Measurements from ENCODE around the gene CHL1.
A peak's percentile ranks its signal among the peaks of the same experiment; 100 is the strongest.
"Not testable (repeated sequence)": the region's sequence is repeated elsewhere in the genome, so short reads cannot be mapped to it uniquely, and the experiment has no call there.

CHL1 gene

GRCh38 chr3:347581-347980 is 151.0 kb downstream of the CHL1 start:
- in situ Hi-C loops (cut with MboI; ENCODE audit: low sequenced_read_pairs) = no loop called here

DNA sequence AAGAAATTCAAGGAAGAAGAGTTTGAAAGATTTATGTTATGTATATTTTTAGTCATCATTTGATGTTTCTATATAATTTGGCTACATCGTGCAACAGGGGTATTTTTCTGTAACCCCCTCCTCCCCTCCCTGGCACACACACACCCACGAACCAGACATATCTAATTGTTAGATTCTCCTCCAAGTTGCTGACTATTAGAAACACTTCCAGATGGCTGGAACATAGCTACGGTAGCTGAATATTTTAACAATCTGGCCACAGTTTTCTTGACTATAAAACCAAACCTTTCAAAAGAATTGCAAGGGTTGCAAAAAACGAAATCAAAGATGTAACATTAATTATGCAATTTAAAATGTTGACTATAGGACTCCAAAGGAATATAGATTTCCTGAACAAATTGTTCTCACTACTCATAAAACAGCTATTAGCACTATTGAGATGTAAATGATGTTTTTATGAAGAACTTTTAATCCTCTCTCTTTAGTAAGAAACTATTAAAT is 154.4 kb downstream of the CHL1 start:
- in situ Hi-C loops (cut with MboI; ENCODE audit: low sequenced_read_pairs) = no loop called here
- Histone ChIP-seq H3K4me1 (peaks cover 5% of the 10 kb centered on the region; the same call in 1 of the 2 replicates), H3K36me3 (replicated peaks) (no peaks in the 10 kb centered on the region), H3K9me3 (no peaks in the 10 kb centered on the region), H3K4me3 (no peak overlapping the region), H3K27me3 (ENCODE audit: low read depth) (no peaks in the 10 kb centered on the region)
- peak in 1 of 2 experiments; percentile 36 for DNase-seq (ENCODE audit: low spot score in 2 of 2)

More at GRCh38 chr3:347581-347980, 151.0 kb downstream of the CHL1 start:
- Histone ChIP-seq H3K4me3 (no peak overlapping the region), H3K36me3 (replicated peaks) (no peaks in the 10 kb centered on the region), H3K27me3 (ENCODE audit: low read depth) (no peaks in the 10 kb centered on the region), H3K9me3 (no peaks in the 10 kb centered on the region), H3K4me1 (peaks cover 5% of the 10 kb centered on the region; the same call in 1 of the 2 replicates)
- no peak for DNase-seq (ENCODE audit: low spot score in 2 of 2)

GRCh38 chr3:352599-352998 is 156.0 kb downstream of the CHL1 start:
- Histone ChIP-seq H3K9me3 (no peaks in the 10 kb centered on the region), H3K4me3 (no peak overlapping the region), H3K27me3 (ENCODE audit: low read depth) (no peaks in the 10 kb centered on the region), H3K36me3 (replicated peaks) (no peaks in the 10 kb centered on the region), H3K4me1 (peaks cover 5% of the 10 kb centered on the region; the same call in 1 of the 2 replicates)
- in situ Hi-C loops (cut with MboI; ENCODE audit: low sequenced_read_pairs) = no loop called here
- no peak for DNase-seq (ENCODE audit: low spot score in 2 of 2)

- Histone ChIP-seq H3K27me3 (ENCODE audit: low read depth) (no peaks in the 10 kb centered on the region), H3K4me1 (peaks cover 5% of the 10 kb centered on the region; the same call in 1 of the 2 replicates), H3K36me3 (replicated peaks) (no peaks in the 10 kb centered on the region), H3K9me3 (no peaks in the 10 kb centered on the region), H3K4me3 (no peak overlapping the region)
- DNase-seq (ENCODE audit: low spot score in 2 of 2) = no peak
- in situ Hi-C loops (cut with MboI; ENCODE audit: low sequenced_read_pairs) = no loop called here
These were observed 156.7 kb downstream of the CHL1 start for GRCh38 chr3:353191-353739.

DNA sequence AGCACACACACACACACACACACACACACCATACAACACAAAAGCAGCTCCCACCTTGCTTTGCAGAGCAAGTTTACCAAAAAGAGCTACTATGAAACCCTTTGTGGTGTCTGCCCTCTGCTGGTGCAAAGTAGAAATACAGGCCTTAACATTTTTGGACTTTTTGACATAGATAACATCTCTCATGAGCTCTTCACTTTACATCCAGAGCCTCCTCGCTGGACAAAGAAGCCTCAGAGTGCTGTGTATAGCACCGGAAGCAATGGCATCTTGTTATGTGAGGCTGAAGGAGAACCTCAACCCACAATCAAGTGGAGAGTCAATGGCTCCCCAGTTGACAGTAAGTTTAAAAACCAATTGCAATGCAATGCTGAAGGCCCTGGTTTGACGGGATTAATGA is 157.9 kb downstream of the CHL1 start:
- H3K27me3 ChIP-seq (ENCODE audit: low read depth) = no peaks in the 10 kb centered on the region
- peak; percentile 66 to 68 for DNase-seq (ENCODE audit: low spot score in 2 of 2)
- in situ Hi-C loops (cut with MboI; ENCODE audit: low sequenced_read_pairs) = no loop called here
- no peaks in the 10 kb centered on the region for H3K36me3 ChIP-seq (replicated peaks)
- no peaks in the 10 kb centered on the region for H3K9me3 ChIP-seq
- no peak overlapping the region for H3K4me3 ChIP-seq
- H3K4me1 ChIP-seq = peaks cover 5% of the 10 kb centered on the region; the same call in 1 of the 2 replicates

GRCh38 chr3:355622-356021 is 159.1 kb downstream of the CHL1 start:
- Histone ChIP-seq H3K4me3 (no peak overlapping the region), H3K36me3 (replicated peaks) (no peaks in the 10 kb centered on the region), H3K4me1 (peaks cover 5% of the 10 kb centered on the region; the same call in 1 of the 2 replicates), H3K27me3 (ENCODE audit: low read depth) (no peaks in the 10 kb centered on the region), H3K9me3 (no peaks in the 10 kb centered on the region)
- in situ Hi-C loops (cut with MboI; ENCODE audit: low sequenced_read_pairs) = no loop called here
- DNase-seq (ENCODE audit: low spot score in 2 of 2) = no peak

GRCh38 chr3:356952-357351 is 160.4 kb downstream of the CHL1 start:
- no peak for DNase-seq (ENCODE audit: low spot score in 2 of 2)
- in situ Hi-C loops (cut with MboI; ENCODE audit: low sequenced_read_pairs) = no loop called here
- no peak overlapping the region for H3K4me3 ChIP-seq
- no peaks in the 10 kb centered on the region for H3K27me3 ChIP-seq (ENCODE audit: low read depth)
- no peaks in the 10 kb centered on the region for H3K9me3 ChIP-seq
- no peaks in the 10 kb centered on the region for H3K36me3 ChIP-seq (replicated peaks)
- no peaks in the 10 kb centered on the region for H3K4me1 ChIP-seq

DNA sequence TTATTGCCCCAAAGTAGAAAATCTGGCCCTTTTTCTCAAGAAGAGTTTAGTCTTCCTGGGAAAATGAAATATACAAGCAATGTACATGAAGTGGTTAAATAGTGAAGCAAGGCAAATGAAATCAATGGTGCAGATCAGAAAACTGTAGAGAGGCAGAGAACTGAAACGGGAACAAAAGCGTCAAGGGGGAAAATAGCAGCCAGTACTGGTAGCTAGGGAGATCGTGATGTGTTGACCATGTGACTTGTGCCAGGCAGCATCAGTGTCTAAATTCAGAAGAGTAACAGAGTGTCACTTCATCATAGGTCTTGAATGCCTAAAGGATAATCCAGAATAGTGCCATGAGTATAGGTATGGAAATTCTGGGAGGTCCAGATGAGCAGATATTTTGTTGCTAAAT is 163.1 kb downstream of the CHL1 start:
- no peaks in the 10 kb centered on the region for H3K4me1 ChIP-seq
- in situ Hi-C loops (cut with MboI; ENCODE audit: low sequenced_read_pairs) = no loop called here
- no peaks in the 10 kb centered on the region for H3K27me3 ChIP-seq (ENCODE audit: low read depth)
- DNase-seq (ENCODE audit: low spot score in 2 of 2) = no peak
- no peaks in the 10 kb centered on the region for H3K36me3 ChIP-seq (replicated peaks)
- H3K4me3 ChIP-seq = no peak overlapping the region
- no peaks in the 10 kb centered on the region for H3K9me3 ChIP-seq

- no peak for DNase-seq (ENCODE audit: low spot score in 2 of 2)
- Histone ChIP-seq H3K27me3 (ENCODE audit: low read depth) (no peaks in the 10 kb centered on the region), H3K9me3 (no peaks in the 10 kb centered on the region), H3K4me3 (no peak overlapping the region), H3K4me1 (no peaks in the 10 kb centered on the region), H3K36me3 (replicated peaks) (no peaks in the 10 kb centered on the region)
- in situ Hi-C loops (cut with MboI; ENCODE audit: low sequenced_read_pairs) = no loop called here
These were observed 166.2 kb downstream of the CHL1 start for GRCh38 chr3:362681-363338.

GRCh38 chr3:364287-364686 is 167.7 kb downstream of the CHL1 start:
- Histone ChIP-seq H3K36me3 (replicated peaks) (no peaks in the 10 kb centered on the region), H3K27me3 (ENCODE audit: low read depth) (no peaks in the 10 kb centered on the region), H3K4me1 (no peaks in the 10 kb centered on the region), H3K9me3 (no peaks in the 10 kb centered on the region), H3K4me3 (no peak overlapping the region)
- no peak for DNase-seq (ENCODE audit: low spot score in 2 of 2)
- in situ Hi-C loops (cut with MboI; ENCODE audit: low sequenced_read_pairs) = no loop called here

DNA sequence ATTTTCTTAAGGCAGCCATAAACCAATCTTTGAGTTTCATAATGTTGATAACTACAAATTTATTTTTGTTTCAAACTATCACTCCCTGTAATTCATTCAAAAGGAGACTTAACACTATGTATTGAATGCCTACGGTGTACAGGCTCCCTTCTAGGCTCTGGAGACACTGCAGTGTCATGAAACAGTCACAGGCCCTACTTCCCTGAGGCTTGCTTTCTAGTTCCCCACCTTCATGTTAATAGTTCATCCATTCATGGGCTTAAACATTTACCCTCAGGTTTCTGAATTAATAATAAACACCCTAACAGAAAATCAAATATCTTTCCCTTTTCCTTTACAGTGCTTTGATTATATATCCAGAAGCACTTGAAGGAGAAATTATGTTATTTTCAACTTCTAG is 168.7 kb downstream of the CHL1 start:
- no peaks in the 10 kb centered on the region for H3K36me3 ChIP-seq (replicated peaks)
- DNase-seq (ENCODE audit: low spot score in 2 of 2) = no peak
- H3K27me3 ChIP-seq (ENCODE audit: low read depth) = no peaks in the 10 kb centered on the region
- H3K4me1 ChIP-seq = no peaks in the 10 kb centered on the region
- in situ Hi-C loops (cut with MboI; ENCODE audit: low sequenced_read_pairs) = no loop called here
- no peak overlapping the region for H3K4me3 ChIP-seq
- no peaks in the 10 kb centered on the region for H3K9me3 ChIP-seq

DNA sequence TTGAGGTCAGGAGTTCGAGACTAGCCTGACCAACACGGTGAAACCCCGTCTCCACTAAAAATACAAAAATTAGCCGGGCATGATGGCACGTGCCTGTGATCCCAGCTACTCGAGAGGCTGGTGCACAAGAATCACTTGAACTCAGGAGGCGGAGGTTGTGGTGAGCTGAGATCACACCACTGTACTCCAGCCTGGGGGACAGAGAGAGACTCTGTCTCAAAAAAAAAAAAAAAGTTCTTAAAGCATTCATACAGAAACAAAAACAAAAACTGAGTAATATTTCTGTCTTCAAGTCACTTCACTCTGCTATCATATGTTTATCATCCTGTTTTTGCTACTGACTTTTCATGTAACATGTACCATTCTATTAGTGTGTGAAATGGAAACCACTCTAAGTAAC is 169.7 kb downstream of the CHL1 start:
- H3K4me1 ChIP-seq; H3K27me3 ChIP-seq (ENCODE audit: low read depth); H3K36me3 ChIP-seq (replicated peaks); DNase-seq (ENCODE audit: low spot score in 2 of 2); H3K9me3 ChIP-seq; H3K4me3 ChIP-seq; in situ Hi-C loops (cut with MboI; ENCODE audit: low sequenced_read_pairs): not testable (repeated sequence)

DNA sequence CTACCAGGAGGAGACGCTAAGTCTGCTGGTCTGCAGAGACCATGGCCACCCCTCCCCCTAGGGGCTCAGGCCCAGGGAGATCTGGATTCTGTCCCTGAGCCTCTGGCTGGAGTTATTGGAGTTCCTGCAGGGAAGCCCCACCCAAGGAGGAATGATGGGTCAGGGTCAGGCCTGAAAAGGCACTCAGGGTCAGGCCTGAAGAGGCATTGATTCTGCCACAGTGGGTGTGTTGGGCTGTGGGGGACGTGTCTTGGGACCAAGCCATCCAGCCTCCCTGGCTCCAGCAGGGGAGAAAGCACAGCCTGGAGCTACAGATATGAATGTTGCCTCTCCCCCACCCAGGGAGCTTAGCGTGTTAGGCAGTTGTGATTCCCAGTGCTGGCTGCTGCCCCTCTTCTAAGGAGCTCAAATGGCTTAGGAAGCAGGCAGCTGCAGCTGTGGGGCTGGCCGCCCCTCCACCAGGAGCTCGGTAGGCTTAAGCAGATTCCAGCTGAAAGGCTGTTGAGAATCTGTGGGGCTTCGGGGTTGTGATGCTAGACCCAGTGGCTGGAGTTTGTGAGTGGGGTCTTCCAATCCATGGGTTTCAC is 176.7 kb downstream of the CHL1 start:
- H3K9me3 ChIP-seq = no peaks in the 10 kb centered on the region
- in situ Hi-C loops (cut with MboI; ENCODE audit: low sequenced_read_pairs) = no loop called here
- DNase-seq (ENCODE audit: low spot score in 2 of 2) = no peak
- no peaks in the 10 kb centered on the region for H3K36me3 ChIP-seq (replicated peaks)
- no peaks in the 10 kb centered on the region for H3K4me1 ChIP-seq
- H3K27me3 ChIP-seq (ENCODE audit: low read depth) = no peaks in the 10 kb centered on the region
- no peak overlapping the region for H3K4me3 ChIP-seq

GRCh38 chr3:374459-374858 is 177.9 kb downstream of the CHL1 start:
- 0 out of 2 replicates have a peak, but pooled peaks cover 5% of the 10 kb centered on the region for H3K27me3 ChIP-seq (ENCODE audit: low read depth)
- H3K4me3 ChIP-seq = no peak overlapping the region
- no peaks in the 10 kb centered on the region for H3K9me3 ChIP-seq
- in situ Hi-C loops (cut with MboI; ENCODE audit: low sequenced_read_pairs) = no loop called here
- no peaks in the 10 kb centered on the region for H3K4me1 ChIP-seq
- DNase-seq (ENCODE audit: low spot score in 2 of 2) = no peak
- H3K36me3 ChIP-seq (replicated peaks) = no peaks in the 10 kb centered on the region

Data from HAP-1 (cell line).